C4-2B (cell line): ENCODE measurements around the gene TRUB2.

Experiments
- ZFX ChIP-seq: fragments of 450-650 bp; IDR thresholded peaks from 2 replicates; pipeline ENCODE4 v1.6.1; 2017
- TF ChIP-seq, protein P1 (sequence below): fragments of 450-650 bp; conservative IDR thresholded peaks from 2 replicates; pipeline ENCODE4 v1.5.1; 2017; ENCODE audit warnings: mild to moderate bottlenecking

DNA sequence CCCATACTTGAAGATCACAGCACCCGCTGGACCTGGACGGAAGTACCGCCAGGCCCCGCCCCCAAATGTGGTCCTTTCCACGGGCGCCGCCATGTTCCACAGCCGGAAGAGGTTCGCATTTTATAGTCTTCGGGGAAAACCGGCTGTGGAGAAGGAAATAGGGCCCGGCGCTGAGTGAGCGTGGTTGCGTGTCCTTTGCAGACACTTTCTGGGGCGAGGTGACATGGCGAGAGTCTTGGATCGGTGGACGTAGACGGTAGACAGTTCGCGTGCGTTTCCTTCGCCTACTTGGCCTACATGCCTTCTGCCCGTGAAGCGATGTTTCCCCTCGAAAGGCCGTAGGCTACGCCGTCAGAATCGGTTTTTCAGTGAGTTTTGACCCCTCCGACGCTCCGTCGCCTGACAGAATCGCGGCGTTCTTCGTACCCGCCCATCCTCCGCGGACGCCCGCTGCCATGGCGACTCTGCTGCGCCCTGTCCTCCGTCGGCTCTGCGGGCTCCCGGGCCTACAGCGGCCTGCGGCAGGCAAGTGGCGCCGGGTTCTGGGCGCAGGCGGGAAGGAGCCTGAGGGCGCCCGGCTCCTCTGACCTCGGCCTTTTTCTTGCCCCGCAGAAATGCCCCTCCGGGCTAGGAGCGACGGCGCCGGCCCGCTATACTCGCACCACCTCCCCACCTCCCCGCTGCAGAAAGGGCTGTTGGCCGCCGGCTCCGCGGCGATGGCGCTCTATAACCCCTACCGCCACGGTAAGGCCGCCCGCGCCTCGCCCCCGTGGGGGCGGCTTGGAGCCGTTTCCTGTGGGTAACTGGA lies at the start of gene TRUB2, which contains the start of gene COQ4:
- TF ChIP-seq, protein P1, sequence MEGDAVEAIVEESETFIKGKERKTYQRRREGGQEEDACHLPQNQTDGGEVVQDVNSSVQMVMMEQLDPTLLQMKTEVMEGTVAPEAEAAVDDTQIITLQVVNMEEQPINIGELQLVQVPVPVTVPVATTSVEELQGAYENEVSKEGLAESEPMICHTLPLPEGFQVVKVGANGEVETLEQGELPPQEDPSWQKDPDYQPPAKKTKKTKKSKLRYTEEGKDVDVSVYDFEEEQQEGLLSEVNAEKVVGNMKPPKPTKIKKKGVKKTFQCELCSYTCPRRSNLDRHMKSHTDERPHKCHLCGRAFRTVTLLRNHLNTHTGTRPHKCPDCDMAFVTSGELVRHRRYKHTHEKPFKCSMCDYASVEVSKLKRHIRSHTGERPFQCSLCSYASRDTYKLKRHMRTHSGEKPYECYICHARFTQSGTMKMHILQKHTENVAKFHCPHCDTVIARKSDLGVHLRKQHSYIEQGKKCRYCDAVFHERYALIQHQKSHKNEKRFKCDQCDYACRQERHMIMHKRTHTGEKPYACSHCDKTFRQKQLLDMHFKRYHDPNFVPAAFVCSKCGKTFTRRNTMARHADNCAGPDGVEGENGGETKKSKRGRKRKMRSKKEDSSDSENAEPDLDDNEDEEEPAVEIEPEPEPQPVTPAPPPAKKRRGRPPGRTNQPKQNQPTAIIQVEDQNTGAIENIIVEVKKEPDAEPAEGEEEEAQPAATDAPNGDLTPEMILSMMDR = no peak
- peak; percentile 89 for TF ChIP-seq ZFX
